SK-N-SH (cell line): Measurements from ENCODE around the gene PPP1R11. TPM values are rescaled to one million over a fixed set of nuclear protein-coding genes. Genes with fewer than 3 reads are reported as not detected.

ENCODE experiments used
- CTCF ChIA-PET: fragments of 300-600, 350-600 bp; formaldehyde crosslinking; extraction: SDS; loops from one replicate; lab custom pipeline; 2021; lab: Yijun Ruan, JAX
- POLR2A ChIA-PET: fragments of 350-600 bp; sonication (Branson Sonifier 250); formaldehyde crosslinking; extraction: SDS; loops from one replicate; lab custom pipeline; 2020; ENCODE audit warnings: antibody characterized with exemption, inconsistent platforms; lab: Yijun Ruan, JAX
- DNase-seq: peaks from one replicate; pipeline ENCODE4 v3.0.0; 2012
- H2AFZ ChIP-seq: fragments of 200-600 bp; sonication (generic); 2 replicates; pipeline ENCODE4 v1.8.1; 2016; ENCODE audit warnings: antibody characterized with exemption, mild to moderate bottlenecking, low read depth
- H3F3A ChIP-seq: fragments of 200-600 bp; sonication (generic); replicated peaks from 2 replicates; pipeline ENCODE3; 2016; ENCODE audit warnings: antibody characterized with exemption, mild to moderate bottlenecking; ENCODE audit not compliant: insufficient read depth
- H3K27ac ChIP-seq, 2 experiments: fragments of 200-500 bp in 1 of 2; fragments of 200-600 bp in 1 of 2; sonication (Bioruptor generic) in 1 of 2; sonication (generic), shearing (Covaris generic) in 1 of 2; 2 replicates each; pipeline versions ENCODE4 v1.5.1 to v1.6.1; 2014 to 2016; ENCODE audit warnings: low read depth in 2 of 2, inconsistent platforms in 1 of 2, low read length in 1 of 2, mild to moderate bottlenecking in 1 of 2, mixed read lengths in 1 of 2
- H3K27me3 ChIP-seq: fragments of 200-600 bp; sonication (generic), shearing (Covaris generic); 2 replicates; pipeline ENCODE4 v1.6.1; 2016; ENCODE audit warnings: mixed run types; ENCODE audit not compliant: insufficient read depth
- H3K36me3 ChIP-seq, 2 experiments: fragments of 200-500 bp in 1 of 2; fragments of 200-600 bp in 1 of 2; sonication (Bioruptor generic) in 1 of 2; sonication (generic) in 1 of 2; replicated peaks in 1 of 2; 2 replicates each; pipeline versions ENCODE3 to v1.5.1; 2014 to 2016; ENCODE audit warnings: low read length in 1 of 2, mild to moderate bottlenecking in 1 of 2; ENCODE audit not compliant: insufficient read depth in 2 of 2, control insufficient read depth in 1 of 2
- H3K4me1 ChIP-seq, 2 experiments: fragments of 200-500 bp in 1 of 2; fragments of 200-600 bp in 1 of 2; sonication (Bioruptor generic) in 1 of 2; sonication (generic), shearing (Covaris generic) in 1 of 2; 2 replicates each; pipeline versions ENCODE4 v1.5.1 to v1.6.1; 2014 to 2016; ENCODE audit warnings: low read depth in 1 of 2, low read length in 1 of 2, mixed run types in 1 of 2; ENCODE audit not compliant: insufficient read depth in 2 of 2, control insufficient read depth in 1 of 2
- H3K4me2 ChIP-seq: fragments of 200-600 bp; sonication (generic), shearing (Covaris generic); 2 replicates; pipeline ENCODE4 v1.6.1; 2017; ENCODE audit warnings: mixed run types
- H3K4me3 ChIP-seq, 2 experiments: fragments of 200-500 bp in 1 of 2; fragments of 200-600 bp in 1 of 2; sonication (Bioruptor generic) in 1 of 2; sonication (generic), shearing (Covaris generic) in 1 of 2; 2 replicates each; pipeline versions ENCODE4 v1.5.1 to v1.8.1; 2014 to 2016; ENCODE audit warnings: low read depth in 2 of 2, inconsistent platforms in 1 of 2, low read length in 1 of 2, mild to moderate bottlenecking in 1 of 2, mixed read lengths in 1 of 2, moderate library complexity in 1 of 2
- H3K79me2 ChIP-seq: fragments of 200-600 bp; sonication (generic); 2 replicates; pipeline ENCODE4 v1.8.1; 2017; ENCODE audit warnings: mild to moderate bottlenecking; ENCODE audit not compliant: insufficient read depth
- H3K9ac ChIP-seq: fragments of 200-600 bp; sonication (generic); 2 replicates; pipeline ENCODE4 v1.6.1; 2017; ENCODE audit warnings: mixed run types
- H3K9me2 ChIP-seq: fragments of 200-600 bp; sonication (generic); 2 replicates; pipeline ENCODE4 v1.6.1; 2017; ENCODE audit warnings: mixed run types
- H3K9me3 ChIP-seq: fragments of 200-600 bp; sonication (generic); 2 replicates; pipeline ENCODE4 v1.6.1; 2017; ENCODE audit warnings: mixed run types, mild to moderate bottlenecking, moderate library complexity
- H4K20me1 ChIP-seq: fragments of 200-600 bp; sonication (generic); 2 replicates; pipeline ENCODE4 v1.6.1; 2017; ENCODE audit warnings: mild to moderate bottlenecking, mixed run types; ENCODE audit not compliant: insufficient read depth
- ELF1 ChIP-seq: IDR thresholded peaks from 2 replicates; pipeline ENCODE4 v1.4.0; 2012
- EP300 ChIP-seq, 2 experiments: IDR thresholded peaks; 2 replicates each; pipeline versions ENCODE4 v1.4.0 to v1.6.1; 2012; ENCODE audit warnings: borderline replicate concordance in 1 of 2, low read depth in 1 of 2, low read length in 1 of 2
- EZH2phosphoT487 ChIP-seq: fragments of 200-600 bp; sonication (generic); IDR thresholded peaks from 2 replicates; pipeline ENCODE4 v1.6.1; 2017; ENCODE audit warnings: low read depth, mixed run types, mild to moderate bottlenecking, antibody characterized with exemption, moderate library complexity, borderline replicate concordance
- FOSL2 ChIP-seq: IDR thresholded peaks from 2 replicates; pipeline ENCODE4 v1.4.0; 2012; ENCODE audit warnings: low read depth, mild to moderate bottlenecking, moderate library complexity, borderline replicate concordance
- FOXJ3 ChIP-seq: sonication (generic); formaldehyde crosslinking; IDR thresholded peaks from 2 replicates; pipeline ENCODE4 v1.5.1; 2020; ENCODE audit warnings: mild to moderate bottlenecking, missing genetic modification reagents
- FOXM1 ChIP-seq: IDR thresholded peaks from 2 replicates; pipeline ENCODE4 v1.4.0; 2012; ENCODE audit warnings: low read depth, mild to moderate bottlenecking
- GABPA ChIP-seq: IDR thresholded peaks from 2 replicates; pipeline ENCODE4 v1.4.0; 2012; ENCODE audit warnings: low read depth, mild to moderate bottlenecking
- GATA2 ChIP-seq: sonication (generic); formaldehyde crosslinking; IDR thresholded peaks from 2 replicates; pipeline ENCODE4 v1.5.0; 2020; ENCODE audit warnings: mild to moderate bottlenecking, missing genetic modification reagents
- JUND ChIP-seq: IDR thresholded peaks from 2 replicates; pipeline ENCODE4 v1.4.0; 2012
- MEF2A ChIP-seq: IDR thresholded peaks from 2 replicates; pipeline ENCODE4 v1.4.0; 2012; ENCODE audit warnings: low read depth, borderline replicate concordance
- MXI1 ChIP-seq: IDR thresholded peaks from 2 replicates; pipeline ENCODE4 v1.6.1; 2012; ENCODE audit warnings: mild to moderate bottlenecking, low read depth, low read length, improper control_type of control experiment
- PBX3 ChIP-seq: IDR thresholded peaks from 2 replicates; pipeline ENCODE4; 2012
- POLR2AphosphoS5 ChIP-seq: IDR thresholded peaks from 2 replicates; pipeline ENCODE4 v1.6.1; 2012; ENCODE audit warnings: low read depth, low read length
- RAD21 ChIP-seq: IDR thresholded peaks from 2 replicates; pipeline ENCODE4 v1.6.1; 2012; ENCODE audit warnings: mild to moderate bottlenecking, low read length
- REST ChIP-seq: IDR thresholded peaks from 2 replicates; pipeline ENCODE4 v1.6.1; 2012; ENCODE audit warnings: mild to moderate bottlenecking, low read depth, low read length, moderate library complexity
- RXRA ChIP-seq: IDR thresholded peaks from 2 replicates; pipeline ENCODE4 v1.4.0; 2012; ENCODE audit warnings: low read depth, mild to moderate bottlenecking, borderline replicate concordance
- TCF12 ChIP-seq: IDR thresholded peaks from 2 replicates; pipeline ENCODE4 v1.4.0; 2012
- TEAD4 ChIP-seq: IDR thresholded peaks from 2 replicates; pipeline ENCODE4 v1.4.0; 2012; ENCODE audit warnings: mild to moderate bottlenecking, borderline replicate concordance; ENCODE audit not compliant: insufficient read depth
- USF2 ChIP-seq: fragments of 150-350 bp; IDR thresholded peaks from 2 replicates; pipeline ENCODE4 v1.6.1; 2017; ENCODE audit warnings: antibody characterized with exemption, low read length, low read depth, borderline replicate concordance
- WGBS: methylation state at CpG from one replicate; pipeline ENCODE4 v1.1.6; 2017; ENCODE audit warnings: low lambda C conversion rate; 5-methylcytosine and 5-hydroxymethylcytosine counted together
- polyA plus RNA-seq, 3 experiments: library from polyadenylated mRNA; depleted of rRNA; stranded (reverse); fragments of >200 nt; gene quantifications; 2 replicates each; pipeline ENCODE4 v1.2.3, GENCODE V29; 2012

The PPP1R11 gene
- polyA plus RNA-seq, 1 of the 3 experiments (the other 2 are of a cell fraction): 46.8 TPM

- H3K4me2 ChIP-seq: no peak overlapping the region
- H2AFZ ChIP-seq: no peak overlapping the region
- H3K36me3 ChIP-seq: peaks cover 15 to 33% of the 10 kb centered on the region in 2 experiments
- H3K9me2 ChIP-seq: no peaks in the 10 kb centered on the region
- H3K4me3 ChIP-seq: no peak overlapping the region
- TF ChIP-seq GATA2: no peak
- TF ChIP-seq MXI1: no peak
- TF ChIP-seq ELF1: no peak
- no peak for TF ChIP-seq GABPA
- no peak for TF ChIP-seq FOXM1
- TF ChIP-seq MEF2A: no peak
- TF ChIP-seq FOXJ3 (CRISPR knock-in tag): no peak
- no peak for TF ChIP-seq RAD21
- TF ChIP-seq RXRA: no peak
- TF ChIP-seq EZH2phosphoT487: no peak
- no peak for TF ChIP-seq POLR2AphosphoS5
- TF ChIP-seq PBX3: no peak
- TF ChIP-seq JUND: no peak
- no peak for TF ChIP-seq USF2
- no peak for TF ChIP-seq TEAD4
- TF ChIP-seq FOSL2: no peak
- no peak for TF ChIP-seq TCF12
- TF ChIP-seq REST: no peak
- no peak for TF ChIP-seq EP300 (IDR thresholded peaks at IDR 0.05; ENCODE audit: borderline replicate concordance in 1 of 2, low read depth in 1 of 2, low read length in 1 of 2)
- POLR2A ChIA-PET: no interaction called here
- peaks cover 7% of the 10 kb centered on the region for H3F3A ChIP-seq
- H3K79me2 ChIP-seq: no peaks in the 10 kb centered on the region
- 89% methylated on average over 3 of the region's 3 CpGs for WGBS
- no peak for DNase-seq
- CTCF ChIA-PET: interaction anchor here (1.3 kb wide), 1 partner anchor 205 kb away, joined by 3 read pairs; no protein-coding TSS in a partner anchor
- no peak overlapping the region for H3K27ac ChIP-seq
- no peaks in the 10 kb centered on the region for H4K20me1 ChIP-seq
- no peak overlapping the region for H3K9ac ChIP-seq
- H3K27me3 ChIP-seq: no peaks in the 10 kb centered on the region
- H3K4me1 ChIP-seq: no peaks in the 10 kb centered on the region
- no peaks in the 10 kb centered on the region for H3K9me3 ChIP-seq
These were observed 13.3 kb upstream of the PPP1R11 start for GRCh38 chr6:30053682-30054081.
